VCaP (cell line): ENCODE data around the gene RBBP5.

Experiments used
- H3K27ac ChIP-seq: fragments of 450-650 bp; 2 replicates; pipeline ENCODE4 v1.5.1; 2017
- CTCF ChIP-seq: fragments of 450-650 bp; conservative IDR thresholded peaks from 2 replicates; pipeline ENCODE4 v1.5.1; 2017; ENCODE audit warnings: mild to moderate bottlenecking, moderate library complexity

Gene RBBP5

GRCh38 chr1:205108464-205108863 lies 13.3 kb downstream of the RBBP5 start:
- TF ChIP-seq CTCF: no peak
- H3K27ac ChIP-seq: no peak overlapping the region

- no peak for TF ChIP-seq CTCF
- H3K27ac ChIP-seq: no peak overlapping the region
Observed at GRCh38 chr1:205107327-205107726, 14.5 kb downstream of the RBBP5 start.

GRCh38 chr1:205102404-205102803 lies 19.4 kb downstream of the RBBP5 start:
- no peak for TF ChIP-seq CTCF
- H3K27ac ChIP-seq: no peak overlapping the region

- TF ChIP-seq CTCF: no peak
- no peak overlapping the region for H3K27ac ChIP-seq
Observed at GRCh38 chr1:205098242-205098641, 23.5 kb downstream of the RBBP5 start.

- no peak overlapping the region for H3K27ac ChIP-seq
- no peak for TF ChIP-seq CTCF
Observed at GRCh38 chr1:205095422-205095821, 26.4 kb downstream of the RBBP5 start.

- no peak overlapping the region for H3K27ac ChIP-seq
- no peak for TF ChIP-seq CTCF
Observed at GRCh38 chr1:205091043-205091740, 30.6 kb downstream of the RBBP5 start.

- H3K27ac ChIP-seq: no peak overlapping the region
- no peak for TF ChIP-seq CTCF
Observed at GRCh38 chr1:205088341-205088740, 33.4 kb downstream of the RBBP5 start.
